ENCODE results near the gene NELFB.
A peak's percentile ranks its signal among the peaks of the same experiment; 100 is the strongest.

The NELFB gene

GRCh38 chr9:137308057-137308619 lies 53.0 kb downstream of the NELFB start:
- peak in 3 of 10 donors; percentile 70 to 76 (median 70) for DNase-seq
- intact Hi-C loops (cut with DNase I), result no loop called here

GRCh38 chr9:137309368-137310188 lies 54.5 kb downstream of the NELFB start:
- intact Hi-C loops (cut with DNase I), result no loop called here
- DNase-seq, result peak in 1 of 10 donors; percentile 64

- peak in 1 of 10 donors; percentile 82 for DNase-seq
- intact Hi-C loops (cut with DNase I), result no loop called here
Measured at GRCh38 chr9:137310189-137311052, 55.3 kb downstream of the NELFB start.

- intact Hi-C loops (cut with DNase I), result no loop called here
- peak in 3 of 10 donors; percentile 66 to 83 (median 70) for DNase-seq
Measured at GRCh38 chr9:137311171-137311985, 56.3 kb downstream of the NELFB start.

- peak in 2 of 10 donors; percentile 69 to 75 for DNase-seq
- intact Hi-C loops (cut with DNase I), result no loop called here
Measured at GRCh38 chr9:137311986-137312851, 57.1 kb downstream of the NELFB start.

- intact Hi-C loops (cut with DNase I), result no loop called here
Measured at GRCh38 chr9:137312852-137313325, 57.8 kb downstream of the NELFB start.

GRCh38 chr9:137313326-137313936 lies 58.3 kb downstream of the NELFB start:
- peak in 2 of 10 donors; percentile 76 to 79 for DNase-seq
- intact Hi-C loops (cut with DNase I), result no loop called here

More at GRCh38 chr9:137312852-137313325, 57.8 kb downstream of the NELFB start:
- peak in 2 of 10 donors; percentile 69 to 77 for DNase-seq

- DNase-seq, result peak in 2 of 10 donors; percentile 68 to 71
- intact Hi-C loops (cut with DNase I), result no loop called here
Measured at GRCh38 chr9:137313956-137314560, 58.9 kb downstream of the NELFB start.

- intact Hi-C loops (cut with DNase I), result no loop called here
- peak in 2 of 10 donors; percentile 70 to 80 for DNase-seq
Measured at GRCh38 chr9:137314561-137315560, 59.7 kb downstream of the NELFB start.

GRCh38 chr9:137315581-137316011 lies 60.5 kb downstream of the NELFB start:
- intact Hi-C loops (cut with DNase I), result no loop called here
- DNase-seq, result peak in 2 of 10 donors; percentile 65 to 69

- DNase-seq, result peak in 3 of 10 donors; percentile 71 to 73 (median 71)
- intact Hi-C loops (cut with DNase I), result no loop called here
Measured at GRCh38 chr9:137316012-137316981, 61.2 kb downstream of the NELFB start.

- intact Hi-C loops (cut with DNase I), result no loop called here
- peak in 3 of 10 donors; percentile 67 to 76 (median 76) for DNase-seq
Measured at GRCh38 chr9:137317021-137317717, 62.0 kb downstream of the NELFB start.

- peak in 3 of 10 donors; percentile 50 to 81 (median 67) for DNase-seq
- intact Hi-C loops (cut with DNase I), result no loop called here
Measured at GRCh38 chr9:137317718-137318511, 62.8 kb downstream of the NELFB start.

- peak in 3 of 10 donors; percentile 49 to 80 (median 78) for DNase-seq
- intact Hi-C loops (cut with DNase I), result no loop called here
Measured at GRCh38 chr9:137318602-137319001, 63.5 kb downstream of the NELFB start.
